Stimulated activated CD8-positive, alpha-beta memory T cell treated with anti-CD3 and anti-CD28 coated beads, Interleukin-12 subunit alpha, Interleukin-12 subunit beta, amount 100 ng/mL, for 1 hour (primary cell): ENCODE data around the gene SESN3.
"Not testable (repeated sequence)": the region's sequence is repeated elsewhere in the genome, so short reads cannot be mapped to it uniquely, and the experiment has no call there.

ENCODE experiments used
- DNase-seq: peaks from one replicate; pipeline ENCODE4 v3.0.0-alpha.2; 2020; ENCODE audit warnings: low read depth

The SESN3 gene

GRCh38 chr11:95219599-95219998 is 11.4 kb downstream of the SESN3 start:
- DNase-seq, result no peak

GRCh38 chr11:95218149-95218548 is 12.9 kb downstream of the SESN3 start:
- DNase-seq, result no peak

GRCh38 chr11:95212609-95213008 is 18.4 kb downstream of the SESN3 start:
- DNase-seq, result no peak

- DNase-seq, result not testable (repeated sequence)
Measured at GRCh38 chr11:95209535-95209934, 21.5 kb downstream of the SESN3 start.

DNA sequence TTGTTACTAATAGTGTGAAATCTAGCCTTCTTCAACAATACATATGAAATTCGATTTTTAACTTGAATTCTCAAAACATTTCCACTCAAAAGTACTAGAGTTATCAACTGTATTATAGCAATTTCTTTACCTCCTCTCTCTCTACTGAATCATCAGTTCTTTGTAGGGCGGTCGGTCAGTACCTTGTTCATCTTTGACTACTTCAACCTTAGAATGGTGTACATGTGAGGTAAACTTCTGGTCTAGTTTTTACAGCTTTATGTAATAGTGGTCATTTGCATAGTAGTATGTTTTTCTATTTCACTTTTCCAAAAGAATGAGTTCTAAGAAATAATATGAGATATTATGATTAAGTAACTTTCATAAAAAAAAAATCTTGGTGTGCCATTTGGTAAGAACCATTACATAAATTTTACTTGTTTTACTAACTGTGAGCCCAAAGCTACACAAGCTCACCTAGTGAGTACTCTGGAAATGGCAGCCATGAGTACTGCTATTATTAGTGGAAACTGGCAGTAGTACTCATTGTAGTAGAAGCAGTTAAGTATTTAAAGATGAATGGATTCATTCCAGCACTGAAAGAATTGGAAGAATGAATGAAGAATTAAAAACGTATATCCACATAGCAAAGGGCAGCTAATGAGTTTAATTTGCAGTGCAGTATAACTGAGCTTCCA is 30.1 kb downstream of the SESN3 start:
- no peak for DNase-seq

- no peak for DNase-seq
Measured at GRCh38 chr11:95195831-95196230, 35.2 kb downstream of the SESN3 start.

- no peak for DNase-seq
Measured at GRCh38 chr11:95193541-95193940, 37.5 kb downstream of the SESN3 start.

GRCh38 chr11:95192717-95193116 is 38.3 kb downstream of the SESN3 start:
- no peak for DNase-seq

DNA sequence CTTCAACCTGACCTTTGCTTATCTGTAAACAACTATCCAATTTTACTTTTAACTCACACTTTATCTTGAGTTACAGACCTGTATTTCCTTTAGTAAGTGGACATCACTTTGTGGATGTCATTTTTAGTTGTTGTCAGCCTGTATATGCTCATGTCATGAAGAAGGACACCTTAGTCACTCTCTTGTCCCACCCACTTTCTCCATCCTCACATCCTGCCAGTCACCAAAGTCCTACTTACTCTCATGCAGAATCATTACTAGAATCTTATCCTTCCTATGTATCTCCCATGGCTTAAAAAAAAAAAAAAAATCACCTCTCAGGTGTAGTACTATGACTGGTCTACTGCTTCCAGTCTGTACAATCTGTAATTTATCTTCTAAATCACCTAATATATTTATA is 43.3 kb downstream of the SESN3 start:
- DNase-seq, result no peak

GRCh38 chr11:95182397-95182796 is 48.6 kb downstream of the SESN3 start:
- DNase-seq, result no peak

- DNase-seq, result no peak
Measured at GRCh38 chr11:95175818-95176380, 55.1 kb downstream of the SESN3 start.

- DNase-seq, result no peak
Measured at GRCh38 chr11:95170294-95170693, 60.7 kb downstream of the SESN3 start.

DNA sequence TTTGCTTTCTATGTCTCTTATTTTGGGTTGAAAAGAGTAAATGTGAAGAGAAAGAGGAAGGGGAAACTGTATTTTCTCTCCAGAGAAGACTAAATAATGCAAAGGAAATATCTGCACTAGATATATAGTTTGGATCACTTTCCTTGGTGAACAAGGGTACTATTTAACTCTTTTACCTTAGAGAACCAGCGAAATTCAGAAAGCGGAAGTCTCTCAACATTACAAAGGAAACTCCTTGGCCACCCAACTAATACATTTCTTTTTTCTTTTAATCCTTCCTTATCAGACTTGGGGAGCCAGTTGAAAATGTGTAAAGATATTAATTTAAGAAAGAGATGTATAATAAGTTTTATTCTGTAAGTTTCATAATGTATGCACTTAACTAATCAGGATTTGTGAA is 64.2 kb downstream of the SESN3 start:
- no peak for DNase-seq

DNA sequence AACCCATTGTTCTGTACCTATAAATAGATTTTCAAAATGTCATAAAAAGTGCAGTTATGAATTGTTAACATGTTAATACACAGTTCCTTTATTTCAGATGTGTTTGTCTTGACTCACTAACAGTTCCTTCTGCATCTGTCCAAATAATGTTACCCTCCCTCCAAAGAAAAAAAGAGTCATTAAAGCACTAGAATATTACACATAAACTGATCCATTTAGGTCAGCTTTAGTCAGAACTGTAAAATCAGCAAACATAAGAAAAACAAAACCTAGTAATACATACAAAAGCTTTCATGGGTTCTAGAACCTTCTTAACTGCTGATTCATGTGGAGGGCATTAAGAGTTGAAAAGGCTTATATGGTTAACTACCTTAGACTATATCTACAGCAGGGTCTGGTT is 65.4 kb downstream of the SESN3 start:
- DNase-seq, result no peak

- DNase-seq, result no peak
Measured at GRCh38 chr11:95163106-95163505, 67.9 kb downstream of the SESN3 start.

GRCh38 chr11:95161248-95161647 is 69.8 kb downstream of the SESN3 start:
- DNase-seq, result no peak

DNA sequence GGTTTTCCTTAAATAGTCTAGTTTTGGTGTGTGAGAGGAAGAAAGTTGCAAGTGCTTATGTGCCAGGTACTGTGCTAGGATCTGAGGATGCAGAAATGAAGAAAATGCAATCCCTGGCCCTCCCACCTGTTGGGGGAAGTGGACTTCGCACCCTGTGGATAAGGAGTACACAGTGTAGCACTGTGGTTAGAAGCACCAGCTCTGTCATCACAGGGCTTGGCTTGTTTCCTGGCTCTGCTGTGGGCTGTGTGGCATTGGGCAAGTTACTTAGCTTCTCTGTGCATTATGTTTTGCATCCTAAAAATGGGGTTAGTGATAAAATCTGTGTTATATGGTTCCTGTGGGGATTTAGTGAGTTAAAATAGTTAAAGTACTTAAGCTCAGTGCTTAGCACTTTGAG is 73.2 kb downstream of the SESN3 start:
- no peak for DNase-seq

GRCh38 chr11:95156916-95157541 is 74.0 kb downstream of the SESN3 start:
- DNase-seq, result no peak

GRCh38 chr11:95156133-95156721 is 74.8 kb downstream of the SESN3 start:
- DNase-seq, result no peak

GRCh38 chr11:95155385-95155784 is 75.6 kb downstream of the SESN3 start:
- no peak for DNase-seq

- DNase-seq, result no peak
Measured at GRCh38 chr11:95154514-95154913, 76.5 kb downstream of the SESN3 start.

DNA sequence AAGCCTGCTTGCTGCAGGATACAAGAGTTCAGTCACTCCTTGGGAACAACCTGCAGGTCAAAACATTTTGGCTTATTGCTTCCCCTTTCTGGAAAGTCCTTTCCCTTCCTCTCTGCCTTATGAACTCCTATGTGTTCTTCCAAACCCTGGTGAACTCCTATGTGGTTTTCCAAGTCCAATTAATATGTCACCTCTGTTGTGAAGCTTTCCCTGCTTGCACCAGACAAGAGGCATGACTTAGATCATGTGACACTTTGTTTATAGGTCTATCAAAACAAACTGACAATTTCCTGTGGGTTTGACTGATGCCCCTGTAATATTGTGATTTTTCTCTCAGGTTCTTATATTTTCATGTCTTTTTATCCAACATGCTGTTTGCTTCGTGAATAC is 77.2 kb downstream of the SESN3 start:
- DNase-seq, result no peak
